Left ventricle myocardium inferior (tissue), 1 donor: ENCODE results near the gene RPS25. TPM values are rescaled to one million over a fixed set of nuclear protein-coding genes. Genes with fewer than 3 reads are reported as not detected.

ENCODE experiments used
- DNase-seq: peaks from one replicate; pipeline ENCODE4 v3.0.0-alpha.2; 2020
- H3K27ac ChIP-seq: fragments of 200-600 bp; replicated peaks from 2 replicates; pipeline ENCODE4 v1.8.0; 2021
- H3K27me3 ChIP-seq: fragments of 200-600 bp; 2 replicates; pipeline ENCODE4 v1.8.0; 2021; ENCODE audit warnings: low read depth
- H3K36me3 ChIP-seq: fragments of 200-600 bp; 2 replicates; pipeline ENCODE4 v1.8.0; 2021
- H3K4me1 ChIP-seq: fragments of 200-600 bp; 2 replicates; pipeline ENCODE4 v1.8.0; 2021
- H3K4me3 ChIP-seq: fragments of 200-600 bp; 2 replicates; pipeline ENCODE4 v1.8.0; 2021; ENCODE audit warnings: mild to moderate bottlenecking, moderate library complexity
- H3K9me3 ChIP-seq: fragments of 200-600 bp; replicated peaks from 2 replicates; pipeline ENCODE4 v1.8.0; 2021
- CTCF ChIP-seq: fragments of 200-600 bp; IDR thresholded peaks from 2 replicates; pipeline ENCODE4 v1.8.0; 2021; ENCODE audit warnings: antibody characterized with exemption, mild to moderate bottlenecking, borderline replicate concordance
- intact Hi-C: fragments of 100-400 bp; cut with micrococcal nuclease; formaldehyde crosslinking; loops from one replicate; pipeline ENCODE4 v1.11.0; 2022
- total RNA-seq: library from RNA; stranded (reverse); fragmentation: NEBNext Ultra II Directional; extraction: Animal tissue kit (Norgen Biotek cat#: 25700); gene quantifications from one replicate; pipeline ENCODE4 v1.2.1, GENCODE V29; 2021
- donor health status: DM: no; HTN: yes; CAD: no; lungs with severe emphysema.

The RPS25 gene
- total RNA-seq, 1 donor from 2014 or later: 767 TPM

GRCh38 chr11:119006656-119007055, 11.5 kb downstream of the RPS25 start:
- H3K27ac ChIP-seq: no peak overlapping the region
- no peaks in the 10 kb centered on the region for H3K27me3 ChIP-seq
- no peak overlapping the region for H3K4me3 ChIP-seq
- intact Hi-C loops: no loop called here
- no peak for TF ChIP-seq CTCF
- H3K36me3 ChIP-seq: peaks cover 90% of the 10 kb centered on the region
- H3K4me1 ChIP-seq: peaks cover 11% of the 10 kb centered on the region
- no peak for DNase-seq
- H3K9me3 ChIP-seq: no peaks in the 10 kb centered on the region

- Histone ChIP-seq H3K4me1 (peaks cover 36% of the 10 kb centered on the region), H3K27ac (no peak overlapping the region), H3K4me3 (no peak overlapping the region), H3K27me3 (no peaks in the 10 kb centered on the region), H3K36me3 (peaks cover 71% of the 10 kb centered on the region), H3K9me3 (no peaks in the 10 kb centered on the region)
- DNase-seq: no peak
- intact Hi-C loops: no loop called here
- TF ChIP-seq CTCF: no peak
Observed at GRCh38 chr11:119000906-119001305, 17.2 kb downstream of the RPS25 start.

GRCh38 chr11:118998822-118999221, 19.3 kb downstream of the RPS25 start:
- Histone ChIP-seq H3K4me1 (peaks cover 36% of the 10 kb centered on the region), H3K36me3 (peaks cover 50% of the 10 kb centered on the region), H3K27ac (peak overlapping the region; percentile 90), H3K9me3 (no peaks in the 10 kb centered on the region), H3K4me3 (peak overlapping the region; percentile 99), H3K27me3 (no peaks in the 10 kb centered on the region)
- no peak for DNase-seq
- TF ChIP-seq CTCF: no peak
- intact Hi-C loops: no loop called here

GRCh38 chr11:118998388-118998717, 19.8 kb downstream of the RPS25 start:
- no peaks in the 10 kb centered on the region for H3K27me3 ChIP-seq
- peak overlapping the region; percentile 99 for H3K4me3 ChIP-seq
- TF ChIP-seq CTCF: no peak
- peaks cover 36% of the 10 kb centered on the region for H3K4me1 ChIP-seq
- no peak for DNase-seq
- H3K27ac ChIP-seq: peak overlapping the region; percentile 90
- intact Hi-C loops: no loop called here
- peaks cover 45% of the 10 kb centered on the region for H3K36me3 ChIP-seq
- no peaks in the 10 kb centered on the region for H3K9me3 ChIP-seq

- H3K4me1 ChIP-seq: peaks cover 36% of the 10 kb centered on the region
- H3K4me3 ChIP-seq: peak within 1 kb of the TSS; percentile 99
- peak within 1 kb of the TSS; percentile 90 for H3K27ac ChIP-seq
- no peaks in the 10 kb centered on the region for H3K27me3 ChIP-seq
- no peaks in the 10 kb centered on the region for H3K9me3 ChIP-seq
- H3K36me3 ChIP-seq: peaks cover 40% of the 10 kb centered on the region
- intact Hi-C loops: no loop called here
- peak; percentile 28 for TF ChIP-seq CTCF
- DNase-seq: peak; percentile 97
Observed at GRCh38 chr11:118997627-118998387, 20.3 kb downstream of the RPS25 start, which contains the start of gene CENATAC. CENATAC (plus strand) TSS chr11:118998138; CDS start chr11:118998198, 60 bp downstream.
